Thoracic aorta (tissue), 2 donors: ENCODE data around the gene BRD3. TPM values are rescaled to one million over a fixed set of nuclear protein-coding genes. Genes with fewer than 3 reads are reported as not detected.

ENCODE experiments used
- ATAC-seq: fragments of 150-250 bp; one replicate; pipeline ENCODE4 v1.8.0; 2017; ENCODE audit warnings: low read depth; ENCODE audit not compliant: insufficient number of reproducible peaks, low FRiP score
- DNase-seq: peaks from one replicate; pipeline ENCODE4 v3.0.0-alpha.2; 2020; ENCODE audit warnings: low spot score
- H3K27ac ChIP-seq, 2 donors: fragments of 200-600 bp; sonication (generic); 1 replicate in 1 of 2; 2 replicates in 1 of 2; pipeline ENCODE4 v1.5.1; 2016; ENCODE audit warnings: mild to moderate bottlenecking in 2 of 2, moderate library complexity in 2 of 2
- H3K27me3 ChIP-seq: fragments of 200-600 bp; sonication (generic); replicated peaks from 2 replicates; pipeline ENCODE4 v1.6.0; 2016; ENCODE audit warnings: mild to moderate bottlenecking; ENCODE audit not compliant: insufficient read depth
- H3K36me3 ChIP-seq: fragments of 200-600 bp; sonication (generic); one replicate; pipeline ENCODE4 v1.5.1; 2016
- H3K4me1 ChIP-seq, 2 donors: fragments of 200-600 bp; sonication (generic); 1 replicate in 1 of 2; 2 replicates in 1 of 2; pipeline versions ENCODE4 v1.5.1 to v1.6.0; 2016; ENCODE audit warnings: low read depth in 2 of 2, mild to moderate bottlenecking in 1 of 2; ENCODE audit not compliant: control insufficient read depth in 1 of 2
- H3K4me3 ChIP-seq: fragments of 200-600 bp; sonication (generic); 2 replicates; pipeline ENCODE4 v1.5.1; 2016; ENCODE audit warnings: mild to moderate bottlenecking
- H3K9me3 ChIP-seq: fragments of 200-600 bp; sonication (generic); 2 replicates; pipeline ENCODE4 v1.5.1; 2016
- CTCF ChIP-seq: fragments of 200-600 bp; sonication (generic); IDR thresholded peaks from one replicate; pipeline ENCODE4 v1.5.1; 2019; ENCODE audit warnings: antibody characterized with exemption
- total RNA-seq, 2 donors: library from RNA; depleted of rRNA; stranded (reverse); fragments of >200 nt; gene quantifications; one replicate each; pipeline versions ENCODE4 v1.1.0 to v1.2.3, GENCODE V29; 2016

The BRD3 gene
- total RNA-seq, 2 donors from 2014 or later = 22.1 to 47.9 TPM

GRCh38 chr9:133987946-133988665, 79.7 kb downstream of the BRD3 start:
- DNase-seq = no peak
- Histone ChIP-seq H3K4me3 (no peak overlapping the region), H3K36me3 (no peaks in the 10 kb centered on the region), H3K9me3 (no peaks in the 10 kb centered on the region), H3K27me3 (no peaks in the 10 kb centered on the region), H3K4me1 (peaks cover 0 to 16% of the 10 kb centered on the region in 2 donors), H3K27ac (no peak overlapping the region)
- no peak for ATAC-seq
- no peak for TF ChIP-seq CTCF

GRCh38 chr9:133987446-133987788, 80.4 kb downstream of the BRD3 start:
- H3K36me3 ChIP-seq = no peaks in the 10 kb centered on the region
- no peaks in the 10 kb centered on the region for H3K27me3 ChIP-seq
- DNase-seq = no peak
- no peak for TF ChIP-seq CTCF
- no peak for ATAC-seq
- H3K27ac ChIP-seq = no peak overlapping the region
- peaks cover 0 to 16% of the 10 kb centered on the region in 2 donors for H3K4me1 ChIP-seq
- H3K4me3 ChIP-seq = no peak overlapping the region
- H3K9me3 ChIP-seq = no peaks in the 10 kb centered on the region

- DNase-seq (no peak), ATAC-seq (no peak)
- Histone ChIP-seq H3K27me3 (no peaks in the 10 kb centered on the region), H3K36me3 (no peaks in the 10 kb centered on the region), H3K9me3 (no peaks in the 10 kb centered on the region), H3K27ac (no peak overlapping the region), H3K4me3 (no peak overlapping the region), H3K4me1 (peaks cover 0 to 16% of the 10 kb centered on the region in 2 donors)
- no peak for TF ChIP-seq CTCF
Observed at GRCh38 chr9:133986774-133987445, 80.9 kb downstream of the BRD3 start.

GRCh38 chr9:133986061-133986460, 81.8 kb downstream of the BRD3 start:
- ATAC-seq (no peak), DNase-seq (no peak)
- no peak for TF ChIP-seq CTCF
- Histone ChIP-seq H3K27ac (no peak overlapping the region), H3K9me3 (no peaks in the 10 kb centered on the region), H3K27me3 (no peaks in the 10 kb centered on the region), H3K36me3 (no peaks in the 10 kb centered on the region), H3K4me3 (no peak overlapping the region), H3K4me1 (peaks cover 0 to 9% of the 10 kb centered on the region in 2 donors)

GRCh38 chr9:133982971-133983720, 84.7 kb downstream of the BRD3 start:
- H3K27ac ChIP-seq = no peak overlapping the region
- no peak for TF ChIP-seq CTCF
- no peaks in the 10 kb centered on the region for H3K27me3 ChIP-seq
- DNase-seq (no peak), ATAC-seq (no peak)
- H3K4me1 ChIP-seq = peaks cover 7 to 14% of the 10 kb centered on the region in 2 donors
- no peak overlapping the region for H3K4me3 ChIP-seq
- no peaks in the 10 kb centered on the region for H3K9me3 ChIP-seq
- no peaks in the 10 kb centered on the region for H3K36me3 ChIP-seq
